ENCODE results near the gene TRIM22.
"Not testable (repeated sequence)": the region's sequence is repeated elsewhere in the genome, so short reads cannot be mapped to it uniquely, and the experiment has no call there.

The TRIM22 gene, protein sequence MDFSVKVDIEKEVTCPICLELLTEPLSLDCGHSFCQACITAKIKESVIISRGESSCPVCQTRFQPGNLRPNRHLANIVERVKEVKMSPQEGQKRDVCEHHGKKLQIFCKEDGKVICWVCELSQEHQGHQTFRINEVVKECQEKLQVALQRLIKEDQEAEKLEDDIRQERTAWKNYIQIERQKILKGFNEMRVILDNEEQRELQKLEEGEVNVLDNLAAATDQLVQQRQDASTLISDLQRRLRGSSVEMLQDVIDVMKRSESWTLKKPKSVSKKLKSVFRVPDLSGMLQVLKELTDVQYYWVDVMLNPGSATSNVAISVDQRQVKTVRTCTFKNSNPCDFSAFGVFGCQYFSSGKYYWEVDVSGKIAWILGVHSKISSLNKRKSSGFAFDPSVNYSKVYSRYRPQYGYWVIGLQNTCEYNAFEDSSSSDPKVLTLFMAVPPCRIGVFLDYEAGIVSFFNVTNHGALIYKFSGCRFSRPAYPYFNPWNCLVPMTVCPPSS
- total RNA-seq, result 364 to 366 (median 366) reads per million in 3 donors

DNA sequence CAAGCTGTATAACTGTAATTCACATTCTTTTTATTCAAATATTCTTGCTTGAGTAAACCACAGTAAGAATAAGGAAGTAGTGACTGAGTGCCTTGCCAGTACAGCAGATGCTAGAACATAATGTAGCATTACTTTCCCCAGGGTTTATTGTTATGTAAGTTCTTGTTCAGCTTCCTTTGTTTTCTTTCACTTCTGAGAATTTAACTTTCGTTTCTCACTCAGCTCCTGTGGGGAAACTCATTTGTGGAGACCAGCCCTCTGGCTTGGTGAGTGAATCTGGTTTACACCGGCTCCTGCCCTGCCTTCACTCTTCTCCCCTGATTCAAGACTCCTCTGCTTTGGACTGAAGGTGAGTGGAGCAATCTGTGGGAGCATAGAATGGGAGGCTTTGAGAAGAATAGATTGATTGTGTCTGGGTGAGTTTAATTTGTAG lies at the start of gene TRIM22:
Gene TRIM22, plus strand, starts transcription at position 240 of the 433 bp plus-strand sequence. CDS start 6,443 bp downstream, outside the sequence.
- Histone ChIP-seq H3K27ac (ENCODE audit: insufficient read depth, low read length, poor library complexity, severe bottlenecking) (peak within 1 kb of the TSS; percentile 72), H3K27me3 (replicated peaks; ENCODE audit: control insufficient read depth, insufficient read depth, low read length, poor library complexity, severe bottlenecking) (no peaks in the 10 kb centered on the region), H3K4me3 (ENCODE audit: insufficient read depth, low read depth, low read length, poor library complexity, severe bottlenecking) (peak within 1 kb of the TSS; percentile 59), H3K4me1 (ENCODE audit: control insufficient read depth, insufficient read depth, low read length, poor library complexity, severe bottlenecking) (peaks cover 18% of the 10 kb centered on the region), H3K9me3 (ENCODE audit: control insufficient read depth, low read length) (no peaks in the 10 kb centered on the region), H3K36me3 (ENCODE audit: control insufficient read depth, insufficient read depth, low read length) (no peaks in the 10 kb centered on the region)
- DNase-seq, result peak in 2 of 3 donors; percentile 18 to 36

DNA sequence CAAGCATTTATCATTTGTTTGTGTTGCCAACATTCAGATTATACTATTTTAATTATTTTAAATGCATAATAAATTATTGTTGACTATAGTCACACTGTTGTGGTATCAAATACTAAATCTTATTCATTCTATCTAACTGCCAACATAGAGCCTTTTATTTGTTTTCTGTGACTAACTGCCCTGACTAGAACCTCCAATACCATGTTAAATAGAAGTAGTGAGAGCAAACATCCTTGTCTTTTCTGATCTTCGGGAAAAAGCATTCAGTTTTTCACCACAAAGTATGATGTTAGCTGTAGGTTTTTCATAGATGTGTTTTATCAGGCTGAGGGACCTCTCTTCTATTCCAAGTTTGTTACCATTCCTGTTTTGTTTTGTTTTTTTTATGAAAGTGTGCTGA lies 49.6 kb upstream of the TRIM22 start:
- no peak for DNase-seq
- H3K4me1 ChIP-seq (ENCODE audit: control insufficient read depth, insufficient read depth, low read length, poor library complexity, severe bottlenecking), result no peaks in the 10 kb centered on the region
- no peaks in the 10 kb centered on the region for H3K27me3 ChIP-seq (replicated peaks; ENCODE audit: control insufficient read depth, insufficient read depth, low read length, poor library complexity, severe bottlenecking)
- H3K4me3 ChIP-seq (ENCODE audit: insufficient read depth, low read depth, low read length, poor library complexity, severe bottlenecking), result no peak overlapping the region
- H3K36me3 ChIP-seq (ENCODE audit: control insufficient read depth, insufficient read depth, low read length), result peaks cover 28% of the 10 kb centered on the region
- no peaks in the 10 kb centered on the region for H3K9me3 ChIP-seq (ENCODE audit: control insufficient read depth, low read length)
- no peak overlapping the region for H3K27ac ChIP-seq (ENCODE audit: insufficient read depth, low read length, poor library complexity, severe bottlenecking)

DNA sequence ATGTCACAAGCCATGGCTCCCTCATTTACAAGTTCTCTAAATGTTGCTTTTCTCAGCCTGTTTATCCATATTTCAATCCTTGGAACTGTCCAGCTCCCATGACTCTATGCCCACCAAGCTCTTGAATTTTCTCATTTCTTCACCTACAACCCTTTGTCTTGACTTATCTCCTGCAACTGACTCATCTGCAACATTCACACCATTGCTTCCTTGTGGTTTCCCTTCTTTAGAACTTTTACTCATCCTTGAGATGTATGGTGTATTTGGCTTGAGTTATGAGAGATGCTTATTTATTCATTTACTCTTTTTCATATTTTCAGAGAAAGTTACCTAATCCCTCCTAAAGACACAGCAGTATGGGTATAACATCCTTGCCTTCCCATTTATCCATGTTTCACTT lies 46.0 kb upstream of the TRIM22 start:
- Histone ChIP-seq H3K27ac (ENCODE audit: insufficient read depth, low read length, poor library complexity, severe bottlenecking) (no peak overlapping the region), H3K9me3 (ENCODE audit: control insufficient read depth, low read length) (no peaks in the 10 kb centered on the region), H3K4me1 (ENCODE audit: control insufficient read depth, insufficient read depth, low read length, poor library complexity, severe bottlenecking) (no peaks in the 10 kb centered on the region), H3K36me3 (ENCODE audit: control insufficient read depth, insufficient read depth, low read length) (peaks cover 19% of the 10 kb centered on the region), H3K4me3 (ENCODE audit: insufficient read depth, low read depth, low read length, poor library complexity, severe bottlenecking) (no peak overlapping the region), H3K27me3 (replicated peaks; ENCODE audit: control insufficient read depth, insufficient read depth, low read length, poor library complexity, severe bottlenecking) (no peaks in the 10 kb centered on the region)
- DNase-seq, result no peak

DNA sequence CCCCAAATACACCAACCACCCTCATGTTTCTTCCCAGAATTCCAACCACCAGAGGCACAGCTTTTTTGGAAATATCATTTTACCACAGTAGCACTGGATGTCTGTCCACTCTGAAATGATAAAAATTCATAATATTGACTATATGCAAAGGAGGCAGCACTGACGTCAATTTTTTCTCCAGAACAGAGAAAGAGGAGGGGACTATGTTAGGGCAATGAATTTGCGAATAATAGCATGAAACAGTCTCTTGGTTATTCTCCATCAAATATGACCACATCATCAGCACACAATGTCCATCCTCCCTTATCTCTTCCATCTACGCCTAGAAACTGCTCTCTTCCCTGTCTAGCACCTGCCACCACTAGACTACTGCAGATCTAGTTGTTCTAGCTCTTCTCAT lies 43.5 kb upstream of the TRIM22 start:
- Histone ChIP-seq H3K36me3 (ENCODE audit: control insufficient read depth, insufficient read depth, low read length) (peaks cover 19% of the 10 kb centered on the region), H3K27ac (ENCODE audit: insufficient read depth, low read length, poor library complexity, severe bottlenecking) (no peak overlapping the region), H3K4me1 (ENCODE audit: control insufficient read depth, insufficient read depth, low read length, poor library complexity, severe bottlenecking) (no peaks in the 10 kb centered on the region), H3K9me3 (ENCODE audit: control insufficient read depth, low read length) (no peaks in the 10 kb centered on the region), H3K4me3 (ENCODE audit: insufficient read depth, low read depth, low read length, poor library complexity, severe bottlenecking) (no peak overlapping the region), H3K27me3 (replicated peaks; ENCODE audit: control insufficient read depth, insufficient read depth, low read length, poor library complexity, severe bottlenecking) (no peaks in the 10 kb centered on the region)
- no peak for DNase-seq

DNA sequence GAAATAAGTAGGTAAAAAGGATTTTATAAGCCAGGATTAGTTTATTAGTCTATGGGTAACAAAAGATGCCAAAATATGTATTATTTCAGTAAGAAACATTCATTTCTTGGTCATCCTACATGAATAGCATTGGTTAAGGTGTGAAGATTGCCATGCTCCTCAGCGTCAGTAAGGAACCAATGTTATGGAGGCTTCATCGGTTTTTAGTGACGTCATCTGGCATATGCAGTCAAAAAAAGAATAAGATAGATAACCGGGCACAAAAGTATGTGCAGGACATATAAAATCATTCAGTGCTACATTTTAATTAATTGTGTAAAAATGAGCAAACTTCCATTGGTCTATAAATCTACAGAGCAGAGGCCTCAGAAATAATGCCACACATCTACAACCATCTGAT lies 34.1 kb upstream of the TRIM22 start:
- Histone ChIP-seq H3K36me3 (ENCODE audit: control insufficient read depth, insufficient read depth, low read length) (no peaks in the 10 kb centered on the region), H3K4me1 (ENCODE audit: control insufficient read depth, insufficient read depth, low read length, poor library complexity, severe bottlenecking) (no peaks in the 10 kb centered on the region), H3K4me3 (ENCODE audit: insufficient read depth, low read depth, low read length, poor library complexity, severe bottlenecking) (no peak overlapping the region), H3K9me3 (ENCODE audit: control insufficient read depth, low read length) (no peaks in the 10 kb centered on the region), H3K27me3 (replicated peaks; ENCODE audit: control insufficient read depth, insufficient read depth, low read length, poor library complexity, severe bottlenecking) (no peaks in the 10 kb centered on the region), H3K27ac (ENCODE audit: insufficient read depth, low read length, poor library complexity, severe bottlenecking) (no peak overlapping the region)
- no peak for DNase-seq

DNA sequence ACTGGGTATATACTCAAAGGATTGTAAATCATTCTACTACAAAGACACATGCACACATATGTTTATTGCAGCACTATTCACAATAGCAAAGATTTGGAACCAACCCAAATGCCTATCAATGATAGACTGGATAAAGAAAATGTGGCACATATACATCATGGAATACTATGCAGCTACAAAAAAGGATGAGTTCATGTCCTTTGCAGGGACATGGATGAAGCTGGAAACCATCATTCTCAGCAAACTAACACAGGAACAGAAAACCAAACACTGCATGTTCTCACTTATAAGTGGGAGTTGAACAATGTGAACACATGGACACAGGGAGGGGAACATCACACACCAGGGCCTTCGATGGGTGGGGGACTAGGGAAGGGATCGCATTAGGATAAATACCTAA lies 32.6 kb upstream of the TRIM22 start:
- not testable (repeated sequence) for H3K27ac ChIP-seq (ENCODE audit: insufficient read depth, low read length, poor library complexity, severe bottlenecking); H3K9me3 ChIP-seq (ENCODE audit: control insufficient read depth, low read length); DNase-seq; H3K36me3 ChIP-seq (ENCODE audit: control insufficient read depth, insufficient read depth, low read length); H3K4me3 ChIP-seq (ENCODE audit: insufficient read depth, low read depth, low read length, poor library complexity, severe bottlenecking); H3K4me1 ChIP-seq (ENCODE audit: control insufficient read depth, insufficient read depth, low read length, poor library complexity, severe bottlenecking); H3K27me3 ChIP-seq (replicated peaks; ENCODE audit: control insufficient read depth, insufficient read depth, low read length, poor library complexity, severe bottlenecking)

DNA sequence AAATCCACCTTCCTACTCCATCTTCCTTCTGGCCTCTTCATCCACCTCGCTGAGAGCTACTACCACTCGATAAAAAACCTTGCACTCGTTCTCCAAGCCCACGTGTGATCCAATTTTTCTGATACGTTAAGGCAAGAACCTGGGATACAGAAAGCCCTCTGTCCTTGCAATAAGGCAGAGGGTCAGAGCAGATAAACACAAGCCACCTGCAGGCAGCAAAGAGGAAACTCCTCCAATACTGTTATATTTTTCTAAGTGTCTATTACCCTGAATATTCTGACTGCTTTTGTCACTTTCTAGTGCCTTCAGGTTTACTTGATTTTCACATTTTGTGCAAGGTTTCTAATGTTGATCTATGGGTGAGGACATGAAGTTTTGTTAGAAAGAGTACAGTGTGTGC lies 31.3 kb upstream of the TRIM22 start:
- Histone ChIP-seq H3K27ac (ENCODE audit: insufficient read depth, low read length, poor library complexity, severe bottlenecking) (no peak overlapping the region), H3K4me1 (ENCODE audit: control insufficient read depth, insufficient read depth, low read length, poor library complexity, severe bottlenecking) (no peaks in the 10 kb centered on the region), H3K4me3 (ENCODE audit: insufficient read depth, low read depth, low read length, poor library complexity, severe bottlenecking) (no peak overlapping the region), H3K36me3 (ENCODE audit: control insufficient read depth, insufficient read depth, low read length) (no peaks in the 10 kb centered on the region), H3K9me3 (ENCODE audit: control insufficient read depth, low read length) (no peaks in the 10 kb centered on the region), H3K27me3 (replicated peaks; ENCODE audit: control insufficient read depth, insufficient read depth, low read length, poor library complexity, severe bottlenecking) (no peaks in the 10 kb centered on the region)
- DNase-seq, result no peak

DNA sequence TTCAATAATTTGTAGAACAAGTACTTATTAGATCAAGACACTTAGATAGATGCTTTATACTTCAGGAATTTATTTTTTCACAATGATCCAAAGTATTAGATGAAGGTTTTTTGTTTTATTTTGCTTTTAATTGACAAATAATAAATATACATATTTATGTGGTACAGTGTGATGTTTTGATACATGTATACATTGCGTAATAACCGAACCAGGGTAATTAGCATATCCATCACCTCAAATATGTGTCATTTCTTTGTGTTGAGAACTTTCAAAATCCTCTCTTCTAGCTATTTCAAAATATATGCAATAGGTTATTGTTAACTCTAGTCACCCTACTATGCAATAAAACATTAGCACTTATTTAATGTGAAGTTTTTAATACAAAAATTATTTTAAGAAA lies 26.1 kb upstream of the TRIM22 start:
- Histone ChIP-seq H3K4me1 (ENCODE audit: control insufficient read depth, insufficient read depth, low read length, poor library complexity, severe bottlenecking) (no peaks in the 10 kb centered on the region), H3K27me3 (replicated peaks; ENCODE audit: control insufficient read depth, insufficient read depth, low read length, poor library complexity, severe bottlenecking) (no peaks in the 10 kb centered on the region), H3K36me3 (ENCODE audit: control insufficient read depth, insufficient read depth, low read length) (peaks cover 29% of the 10 kb centered on the region), H3K9me3 (ENCODE audit: control insufficient read depth, low read length) (no peaks in the 10 kb centered on the region), H3K27ac (ENCODE audit: insufficient read depth, low read length, poor library complexity, severe bottlenecking) (no peak overlapping the region), H3K4me3 (ENCODE audit: insufficient read depth, low read depth, low read length, poor library complexity, severe bottlenecking) (no peak overlapping the region)
- no peak for DNase-seq

DNA sequence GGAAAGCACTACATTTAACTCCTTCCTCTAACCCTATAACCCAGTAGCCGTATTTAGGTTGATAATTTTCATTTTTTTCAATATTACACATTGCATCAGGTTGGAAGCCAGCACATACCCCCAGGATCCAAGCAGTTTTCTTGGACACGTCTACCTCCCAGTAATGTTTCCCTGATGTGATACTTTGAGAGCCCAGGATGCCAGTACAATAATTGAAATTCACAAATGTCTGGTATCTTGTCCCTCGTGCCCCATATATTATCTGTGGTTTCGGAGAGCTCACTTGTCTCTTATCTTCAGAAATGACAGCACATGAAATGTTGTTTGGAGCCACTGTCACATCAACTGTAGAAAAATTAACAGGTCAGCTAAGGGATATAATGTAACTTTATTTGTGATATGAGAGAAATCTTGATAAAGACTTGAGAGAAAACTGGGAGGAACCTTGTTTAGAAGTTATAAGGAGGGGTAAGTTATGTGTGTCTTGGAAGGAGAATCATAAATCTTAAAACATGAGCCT lies 24.5 kb upstream of the TRIM22 start:
- DNase-seq, result no peak
- no peaks in the 10 kb centered on the region for H3K4me1 ChIP-seq (ENCODE audit: control insufficient read depth, insufficient read depth, low read length, poor library complexity, severe bottlenecking)
- H3K9me3 ChIP-seq (ENCODE audit: control insufficient read depth, low read length), result no peaks in the 10 kb centered on the region
- no peak overlapping the region for H3K27ac ChIP-seq (ENCODE audit: insufficient read depth, low read length, poor library complexity, severe bottlenecking)
- peaks cover 34% of the 10 kb centered on the region for H3K36me3 ChIP-seq (ENCODE audit: control insufficient read depth, insufficient read depth, low read length)
- H3K4me3 ChIP-seq (ENCODE audit: insufficient read depth, low read depth, low read length, poor library complexity, severe bottlenecking), result no peak overlapping the region
- no peaks in the 10 kb centered on the region for H3K27me3 ChIP-seq (replicated peaks; ENCODE audit: control insufficient read depth, insufficient read depth, low read length, poor library complexity, severe bottlenecking)

DNA sequence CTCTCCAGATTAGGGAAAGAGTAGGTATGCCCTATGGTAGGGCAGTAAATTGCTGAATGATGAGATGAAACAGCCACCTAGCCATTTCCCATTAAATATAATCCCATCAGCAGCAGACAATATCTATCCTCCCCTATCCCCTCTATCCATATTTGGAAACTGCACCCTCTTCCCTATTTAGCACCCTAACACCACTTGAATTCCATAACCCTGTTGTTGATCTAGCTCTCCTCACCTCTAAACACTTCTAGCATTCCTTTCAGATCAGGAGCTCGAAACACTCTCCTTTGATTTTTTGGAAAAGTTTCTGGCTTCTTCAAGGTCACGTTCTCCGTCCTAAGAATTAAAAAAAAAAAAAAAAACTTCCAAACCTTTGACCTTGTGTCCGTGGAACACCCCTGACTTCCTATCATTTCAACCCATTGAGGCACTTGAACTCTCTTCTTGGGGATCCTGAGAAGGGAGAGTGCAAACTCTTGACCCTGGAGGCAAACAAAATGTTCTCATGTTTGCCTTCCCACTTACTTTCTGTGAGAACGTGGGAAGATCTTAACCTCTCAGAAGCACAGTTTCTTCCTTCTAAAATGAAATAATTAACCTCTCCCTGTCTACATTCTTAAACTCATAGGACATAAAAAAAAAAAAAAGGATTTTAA lies 23.7 kb upstream of the TRIM22 start:
- H3K27me3 ChIP-seq (replicated peaks; ENCODE audit: control insufficient read depth, insufficient read depth, low read length, poor library complexity, severe bottlenecking), result no peaks in the 10 kb centered on the region
- H3K27ac ChIP-seq (ENCODE audit: insufficient read depth, low read length, poor library complexity, severe bottlenecking), result no peak overlapping the region
- no peak overlapping the region for H3K4me3 ChIP-seq (ENCODE audit: insufficient read depth, low read depth, low read length, poor library complexity, severe bottlenecking)
- H3K36me3 ChIP-seq (ENCODE audit: control insufficient read depth, insufficient read depth, low read length), result peaks cover 41% of the 10 kb centered on the region
- no peak for DNase-seq
- no peaks in the 10 kb centered on the region for H3K4me1 ChIP-seq (ENCODE audit: control insufficient read depth, insufficient read depth, low read length, poor library complexity, severe bottlenecking)
- no peaks in the 10 kb centered on the region for H3K9me3 ChIP-seq (ENCODE audit: control insufficient read depth, low read length)

All from effector memory CD4-positive, alpha-beta T cell (primary cell).